DND-41 (cell line): ENCODE measurements around the gene A3GALT2.
A peak's percentile ranks its signal among the peaks of the same experiment; 100 is the strongest.

Experiments
- ATAC-seq: fragments of 200-7000 bp; cut with Tn5 transposase; 3 replicates; pipeline ENCODE4 v1.9.1; 2021; ENCODE audit warnings: low read depth; ENCODE audit not compliant: insufficient read depth
- DNase-seq: peaks from one replicate; pipeline ENCODE4 v3.0.0-alpha.2; 2020
- H2AFZ ChIP-seq: 2 replicates; pipeline ENCODE4 v1.6.0; 2012; ENCODE audit warnings: low read depth, low read length
- H3K27ac ChIP-seq: 2 replicates; pipeline ENCODE4 v1.5.1; 2012; ENCODE audit warnings: low read length, inconsistent platforms
- H3K27me3 ChIP-seq: fragments of 200-600 bp; sonication (generic); 2 replicates; pipeline ENCODE4 v1.6.0; 2012; ENCODE audit warnings: low read length, mild to moderate bottlenecking, inconsistent platforms; ENCODE audit not compliant: insufficient read depth, poor library complexity
- H3K36me3 ChIP-seq: 2 replicates; pipeline ENCODE4 v1.5.1; 2012; ENCODE audit warnings: low read length, inconsistent platforms; ENCODE audit not compliant: insufficient read depth
- H3K4me1 ChIP-seq: 2 replicates; pipeline ENCODE4 v1.5.1; 2012; ENCODE audit warnings: mild to moderate bottlenecking, low read length; ENCODE audit not compliant: insufficient read depth
- H3K4me2 ChIP-seq: 2 replicates; pipeline ENCODE4 v1.6.0; 2012; ENCODE audit warnings: mild to moderate bottlenecking, moderate library complexity, low read length, inconsistent platforms; ENCODE audit not compliant: insufficient read depth
- H3K4me3 ChIP-seq, 2 experiments: fragments of 200-600 bp in 1 of 2; shearing (Covaris generic) in 1 of 2; 2 replicates each; pipeline ENCODE4 v1.5.1; 2012 to 2016; ENCODE audit warnings: inconsistent platforms in 2 of 2, low read length in 2 of 2, mild to moderate bottlenecking in 2 of 2, low read depth in 1 of 2, moderate library complexity in 1 of 2
- H3K79me2 ChIP-seq: 2 replicates; pipeline ENCODE4 v1.6.0; 2012; ENCODE audit warnings: low read length, inconsistent platforms; ENCODE audit not compliant: insufficient read depth
- H3K9ac ChIP-seq: 2 replicates; pipeline ENCODE4 v1.6.0; 2012; ENCODE audit warnings: low read depth, mild to moderate bottlenecking, inconsistent platforms, low read length, moderate library complexity
- H3K9me3 ChIP-seq: 2 replicates; pipeline ENCODE4 v1.5.1; 2012; ENCODE audit warnings: low read length, moderate library complexity, mild to moderate bottlenecking, inconsistent platforms; ENCODE audit not compliant: insufficient read depth, severe bottlenecking
- H4K20me1 ChIP-seq: 2 replicates; pipeline ENCODE4 v1.6.0; 2012; ENCODE audit warnings: low read length; ENCODE audit not compliant: insufficient read depth
- CTCF ChIP-seq: IDR thresholded peaks from 2 replicates; pipeline ENCODE4 v1.5.1; 2012; ENCODE audit warnings: borderline replicate concordance, low read length, moderate library complexity, mild to moderate bottlenecking; ENCODE audit not compliant: poor library complexity, severe bottlenecking; ENCODE audit errors: extremely low read depth
- EZH2 ChIP-seq: IDR thresholded peaks from 3 replicates; pipeline ENCODE4 v1.6.1; 2012; ENCODE audit warnings: borderline replicate concordance, low read depth, mild to moderate bottlenecking, moderate library complexity, low read length, inconsistent platforms; ENCODE audit not compliant: severe bottlenecking

A3GALT2 gene

GRCh38 chr1:33322870-33323585 is 2.1 kb upstream of the A3GALT2 start:
- no peak overlapping the region for H3K4me3 ChIP-seq
- H3K4me2 ChIP-seq, result no peak overlapping the region
- H3K36me3 ChIP-seq, result peaks cover 53% of the 10 kb centered on the region
- ATAC-seq (no peak), DNase-seq (no peak)
- no peak for TF ChIP-seq CTCF
- no peak for TF ChIP-seq EZH2
- H3K27ac ChIP-seq, result no peak overlapping the region
- no peak overlapping the region for H2AFZ ChIP-seq
- no peaks in the 10 kb centered on the region for H3K9me3 ChIP-seq
- no peak overlapping the region for H3K9ac ChIP-seq
- no peaks in the 10 kb centered on the region for H3K27me3 ChIP-seq
- H3K79me2 ChIP-seq, result no peaks in the 10 kb centered on the region
- no peaks in the 10 kb centered on the region for H3K4me1 ChIP-seq
- peaks cover 21% of the 10 kb centered on the region for H4K20me1 ChIP-seq

DNA sequence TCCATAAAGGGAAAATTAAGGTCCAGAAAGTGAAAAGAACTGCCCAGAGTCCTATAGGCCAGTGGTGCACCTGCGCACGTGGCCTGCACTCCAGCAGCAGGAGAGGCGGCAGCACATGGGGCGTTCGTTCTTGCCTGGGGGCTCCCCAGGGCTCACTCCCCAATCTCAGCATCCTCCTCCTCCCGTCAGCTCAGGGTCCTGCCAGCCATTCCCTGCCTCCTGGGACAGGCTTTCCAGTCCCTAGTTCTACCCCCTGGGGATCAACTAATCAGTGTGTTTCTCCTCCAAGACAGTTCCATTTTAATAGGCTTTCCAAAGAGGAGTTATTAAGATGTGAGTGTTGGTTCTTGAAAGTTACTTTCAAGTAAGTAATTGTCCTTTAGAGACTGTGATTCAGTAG is 1.2 kb upstream of the A3GALT2 start:
- DNase-seq, result no peak
- Histone ChIP-seq H3K27ac (no peak overlapping the region), H3K79me2 (no peaks in the 10 kb centered on the region), H3K4me1 (no peaks in the 10 kb centered on the region), H3K9ac (no peak overlapping the region), H3K27me3 (no peaks in the 10 kb centered on the region), H3K9me3 (no peaks in the 10 kb centered on the region), H2AFZ (no peak overlapping the region), H3K36me3 (peaks cover 44% of the 10 kb centered on the region), H3K4me3 (no peak overlapping the region), H4K20me1 (peaks cover 21% of the 10 kb centered on the region), H3K4me2 (no peak overlapping the region)
- TF ChIP-seq CTCF (no peak), EZH2 (no peak)
- no peak for ATAC-seq

- Histone ChIP-seq H3K36me3 (peaks cover 35% of the 10 kb centered on the region), H3K27me3 (no peaks in the 10 kb centered on the region), H3K9ac (no peak overlapping the region), H3K27ac (no peak overlapping the region), H3K9me3 (no peaks in the 10 kb centered on the region), H3K4me3 (no peak overlapping the region), H2AFZ (no peak overlapping the region), H4K20me1 (peaks cover 21% of the 10 kb centered on the region), H3K79me2 (no peaks in the 10 kb centered on the region), H3K4me1 (no peaks in the 10 kb centered on the region), H3K4me2 (no peak overlapping the region)
- DNase-seq (no peak), ATAC-seq (0 out of 3 replicates have a peak, but pooled peaks have one; percentile 8)
- TF ChIP-seq CTCF, result no peak
- no peak for TF ChIP-seq EZH2
Observed at GRCh38 chr1:33321178-33321577, 280 bp upstream of the A3GALT2 start.
